Astrocyte (in vitro differentiated cells and primary cell): ENCODE measurements around the gene LRP1B.

Experiments used
- CTCF ChIP-seq: IDR thresholded peaks from 2 replicates; pipeline ENCODE4 v1.5.1; 2011; ENCODE audit warnings: low read depth, mild to moderate bottlenecking, inconsistent platforms, low read length, moderate library complexity; ENCODE audit not compliant: insufficient read depth
- EZH2 ChIP-seq: IDR thresholded peaks from 2 replicates; pipeline ENCODE4 v1.6.1; 2012; ENCODE audit warnings: mild to moderate bottlenecking, low read length, inconsistent platforms; ENCODE audit not compliant: insufficient read depth

GRCh38 chr2:141697035-141697434, 433.8 kb downstream of the LRP1B start:
- TF ChIP-seq CTCF (no peak), EZH2 (no peak)
